Dermis blood vessel endothelial cell (primary cell): ENCODE data around the gene CLGN. TPM values are rescaled to one million over a fixed set of nuclear protein-coding genes. Genes with fewer than 3 reads are reported as not detected.

Source experiments
- DNase-seq: peaks from one replicate; pipeline ENCODE4 v3.0.0; 2010
- total RNA-seq: library from RNA; depleted of rRNA; stranded (reverse); fragments of >200 nt; gene quantifications from 2 replicates; pipeline ENCODE4 v1.2.3, GENCODE V29; 2014

Gene CLGN
- total RNA-seq, 1 donor from 2014 or later = 0.34 TPM

DNA sequence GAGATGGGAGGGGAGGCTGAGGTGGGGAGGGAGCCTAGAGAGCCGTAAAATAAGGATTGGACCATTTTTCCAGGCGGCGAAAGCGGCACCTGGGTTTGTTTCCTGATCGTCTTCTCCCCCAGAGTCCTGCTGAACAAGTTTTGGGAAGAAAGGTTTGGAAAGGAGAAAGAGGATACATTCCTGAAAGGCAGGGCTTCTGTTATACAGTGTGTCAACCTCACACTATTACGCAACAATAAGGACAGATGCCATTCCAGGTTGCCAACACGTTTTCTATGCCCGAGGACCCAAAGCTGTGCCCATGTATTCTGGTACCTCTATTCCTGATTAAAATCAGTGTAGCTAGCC, 53.3 kb downstream of the CLGN start:
- no peak for DNase-seq

DNA sequence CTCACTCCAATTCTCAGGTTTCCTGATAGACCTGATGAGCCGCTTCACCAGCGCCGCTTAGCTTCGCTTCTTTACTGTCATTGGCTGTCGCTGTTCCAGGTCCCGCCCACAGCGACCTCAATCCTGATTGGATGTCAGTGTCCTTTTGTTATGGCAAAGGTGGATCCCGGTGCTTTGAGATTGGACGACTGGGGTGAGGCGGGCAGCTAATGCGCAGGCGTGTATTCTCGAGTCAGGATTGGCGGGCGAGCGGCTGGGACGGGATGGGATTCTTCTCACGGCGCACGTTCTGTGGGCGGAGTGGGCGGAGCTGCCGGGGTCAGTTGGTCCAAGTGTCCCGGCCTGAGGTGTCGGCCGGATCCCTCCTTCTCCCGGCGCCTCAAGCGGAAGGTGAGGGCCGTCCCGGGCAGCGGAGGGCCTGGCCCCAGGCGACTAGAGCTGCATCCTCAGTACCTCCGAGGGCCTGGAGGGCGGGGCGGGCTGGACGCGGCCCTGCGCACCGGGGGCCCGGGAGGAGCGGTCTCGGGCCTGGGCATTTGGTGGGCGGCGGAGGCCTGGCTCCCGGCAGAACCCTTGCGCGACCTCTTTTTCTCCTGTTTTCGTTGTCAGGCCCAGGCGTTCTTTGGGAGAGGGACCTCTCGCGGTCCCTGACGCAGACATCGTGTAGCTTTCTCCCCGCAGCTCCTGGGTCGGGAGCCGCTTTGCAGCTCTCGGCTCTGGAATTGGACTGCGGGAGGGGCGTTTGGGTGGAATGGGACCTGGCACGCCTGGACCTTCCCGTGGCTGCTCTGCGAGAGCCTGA, 53.9 kb downstream of the CLGN start, which contains the start of gene SCOC:
Gene SCOC (plus strand): TSS at position 319 of the 802 bp plus-strand sequence. CDS start 5,525 bp downstream, outside the sequence.
- peak; percentile 100 for DNase-seq

DNA sequence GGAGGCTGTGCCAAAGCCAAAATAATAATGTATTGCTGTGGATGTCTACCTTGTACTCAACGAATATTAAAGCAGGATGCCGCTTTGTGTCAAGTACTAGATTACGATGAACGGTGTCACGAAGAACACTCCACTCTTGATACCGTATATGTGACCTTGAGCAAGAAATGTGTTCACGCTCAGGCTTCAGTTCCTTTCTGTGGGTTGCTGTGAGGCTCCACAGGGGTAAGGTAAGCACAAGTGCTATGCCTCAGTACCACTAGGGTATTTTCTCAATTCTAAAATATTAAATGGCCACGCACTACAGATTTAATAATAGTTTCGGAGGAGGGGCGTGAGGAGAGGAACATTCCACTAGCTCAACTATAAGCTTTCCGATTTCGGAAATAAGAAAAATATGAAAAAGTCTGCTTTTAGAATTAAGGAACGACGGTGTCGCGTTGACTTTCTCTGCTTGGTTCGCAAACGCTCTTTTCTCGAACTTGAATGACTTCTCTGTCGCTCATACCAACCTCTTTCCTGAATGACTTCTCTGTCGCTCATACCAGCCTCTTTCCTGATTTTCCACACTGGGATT, 54.6 kb downstream of the CLGN start:
- DNase-seq = peak; percentile 44

DNA sequence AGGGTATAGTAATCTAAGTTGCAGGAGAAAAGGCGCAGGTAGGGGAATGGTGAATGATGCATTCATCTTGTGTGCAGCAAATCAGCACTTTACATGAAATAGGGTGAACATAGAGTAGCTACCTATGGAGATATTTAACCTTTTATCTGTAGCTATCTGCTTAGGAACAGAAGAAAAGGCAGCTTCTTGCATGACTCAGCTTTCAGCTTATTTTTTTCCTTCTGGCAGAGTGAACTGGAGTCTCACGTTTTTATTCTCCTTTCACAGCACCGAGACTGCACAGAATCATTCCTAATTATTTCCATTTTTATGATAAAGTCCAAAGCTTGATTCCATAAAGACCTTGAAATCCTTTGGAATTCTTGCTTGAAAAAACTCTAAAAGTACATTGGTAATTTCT, 58.8 kb downstream of the CLGN start:
- DNase-seq = no peak

DNA sequence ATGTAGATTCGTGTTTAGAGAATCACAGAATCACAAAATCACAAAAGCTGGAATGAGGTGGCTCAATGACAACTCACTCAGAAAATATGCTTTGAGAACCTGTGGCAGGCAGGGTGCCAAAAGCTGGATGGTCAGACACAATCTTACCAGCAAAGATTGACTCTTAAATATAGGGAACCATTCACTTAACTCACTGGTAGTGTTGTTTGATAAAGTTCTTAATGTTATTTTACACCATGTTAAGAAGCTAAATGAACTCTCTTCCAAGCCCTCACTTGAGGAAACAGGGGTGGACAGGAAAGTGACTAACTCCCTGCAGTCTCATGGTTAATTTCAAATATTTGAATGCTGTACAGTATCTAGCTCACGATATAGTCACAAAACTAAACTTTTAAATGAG, 59.7 kb downstream of the CLGN start:
- peak; percentile 61 for DNase-seq

DNA sequence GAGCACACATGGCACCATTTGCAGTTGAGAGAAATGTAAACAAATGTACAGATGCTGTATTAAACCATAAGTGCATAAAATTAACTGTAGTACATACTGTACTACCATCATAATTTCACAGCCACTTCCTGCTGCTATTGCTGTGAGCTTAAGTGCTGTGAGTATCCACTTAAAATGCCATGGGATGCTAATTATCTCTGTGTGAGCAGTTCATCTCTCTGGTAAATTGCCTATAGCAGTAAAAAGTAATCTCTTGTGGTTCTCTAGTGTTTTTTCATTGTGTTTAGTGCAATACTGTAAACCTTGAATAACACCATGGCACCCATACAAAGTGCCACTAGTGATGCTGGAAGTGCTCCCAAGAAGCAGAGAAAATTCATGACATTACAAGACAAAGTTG, 63.9 kb downstream of the CLGN start:
- no peak for DNase-seq

DNA sequence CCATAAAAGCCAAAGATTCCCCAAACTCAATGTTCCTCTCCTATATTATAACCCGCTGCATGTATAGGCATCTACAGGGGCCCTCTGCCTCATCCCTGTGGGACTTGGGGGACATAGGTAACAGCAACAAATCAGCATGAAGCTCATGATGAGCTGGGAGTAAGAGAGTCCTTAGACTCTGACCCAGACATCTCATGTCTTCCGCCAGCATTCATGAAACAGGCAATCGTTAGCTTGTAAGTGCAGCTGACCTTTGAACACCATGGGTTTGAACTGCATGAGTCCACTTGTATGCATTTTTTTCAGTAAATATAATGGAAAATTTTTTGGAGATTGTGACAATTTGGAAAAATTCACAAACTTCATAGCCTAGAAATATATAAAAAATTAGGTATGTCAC, 64.4 kb downstream of the CLGN start:
- no peak for DNase-seq

DNA sequence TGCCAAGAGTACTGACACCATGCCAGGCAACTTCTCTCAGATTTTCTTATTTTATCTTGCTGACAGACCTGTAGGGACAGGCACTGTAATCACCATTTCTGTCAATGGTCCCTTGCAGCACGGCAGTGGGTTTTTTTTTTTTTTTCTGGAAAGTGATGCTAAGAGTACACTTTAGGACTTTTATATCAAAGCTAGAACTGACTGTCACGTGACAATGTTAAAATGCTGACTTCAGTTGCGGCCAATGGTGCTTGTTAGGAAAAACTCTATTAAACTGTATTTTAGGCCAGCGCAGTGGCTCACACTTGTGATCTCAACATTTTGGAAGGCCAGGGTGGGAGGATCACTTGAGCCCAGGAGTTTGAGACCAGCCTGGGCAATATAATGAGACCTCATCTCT, 66.3 kb downstream of the CLGN start:
- DNase-seq = no peak

DNA sequence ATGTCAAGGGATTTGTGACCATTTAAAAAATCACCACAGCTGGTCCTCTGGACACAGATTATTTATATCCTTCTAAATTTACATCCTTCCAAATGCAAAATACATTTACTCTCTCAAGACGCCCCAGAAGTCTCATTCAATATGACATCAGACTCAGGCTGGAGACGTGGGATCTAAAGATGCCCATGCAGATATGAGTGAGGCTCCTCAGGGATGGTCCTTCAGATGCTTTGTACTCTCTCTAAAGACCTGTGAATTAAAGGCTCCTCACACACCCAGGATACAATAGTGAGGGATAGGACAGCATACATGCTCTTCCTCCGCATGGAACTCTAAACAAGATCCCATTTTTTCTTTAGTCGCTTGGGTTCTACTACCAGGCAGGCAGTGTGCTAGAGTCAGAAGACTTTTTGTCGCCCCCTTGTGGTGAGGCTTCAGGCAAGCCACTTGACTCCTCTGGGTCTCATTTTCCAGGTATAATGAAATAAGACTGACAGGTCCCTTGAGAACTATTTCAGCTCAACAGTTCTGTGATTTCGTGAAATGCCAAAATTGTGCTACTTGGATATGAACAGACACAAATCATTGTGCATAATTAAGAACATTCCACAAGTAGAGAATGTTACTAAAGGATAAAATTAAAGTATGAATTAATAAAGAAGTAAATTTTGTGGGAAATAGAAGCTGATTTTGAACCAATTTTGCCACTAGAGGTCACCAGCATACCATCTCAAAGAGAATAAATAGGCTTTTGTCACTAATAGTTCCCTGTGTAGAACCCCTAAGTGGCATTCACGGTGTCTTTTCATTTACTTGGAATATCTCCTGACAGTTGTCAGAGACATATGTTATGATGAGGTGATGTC, 67.7 kb downstream of the CLGN start:
- DNase-seq = peak; percentile 94

DNA sequence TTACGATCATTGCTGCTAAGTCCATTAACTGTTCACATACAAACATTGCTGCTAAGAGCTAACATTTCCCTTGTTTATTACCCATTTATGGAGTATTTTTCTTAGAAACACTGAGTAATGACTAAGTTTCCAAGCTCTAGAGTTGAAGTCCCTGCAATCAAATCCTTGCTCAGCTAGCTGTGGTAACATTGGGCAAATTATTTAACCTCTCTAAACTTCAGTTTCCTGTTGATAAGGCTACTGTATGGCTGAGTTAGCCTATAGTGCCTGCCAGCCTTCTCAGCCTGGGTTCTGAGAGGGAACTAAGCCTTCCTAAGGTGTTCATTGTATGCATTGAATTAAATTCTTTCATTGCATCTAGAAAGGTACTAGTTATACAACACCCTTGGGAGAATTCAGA, 69.2 kb downstream of the CLGN start:
- peak; percentile 54 for DNase-seq

DNA sequence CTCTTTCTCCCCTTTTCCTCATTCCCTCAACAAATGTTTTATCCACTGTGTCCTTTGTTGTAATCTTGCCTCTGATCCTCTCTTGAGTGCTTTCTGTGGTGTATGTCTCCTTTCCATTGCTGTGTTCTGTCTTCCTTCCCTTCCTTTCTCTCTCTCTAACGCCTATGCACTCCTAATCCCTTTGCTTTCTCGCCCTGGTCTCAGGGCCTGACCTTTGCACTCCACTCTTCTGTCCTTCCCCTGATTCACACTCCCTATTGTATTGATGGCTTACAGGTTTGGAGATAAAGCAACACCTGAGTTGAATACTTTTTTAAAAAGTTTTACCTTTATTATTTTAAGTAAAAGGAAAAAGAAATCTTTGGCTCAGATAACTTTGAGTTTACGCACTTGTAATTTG, 69.6 kb downstream of the CLGN start:
- no peak for DNase-seq

DNA sequence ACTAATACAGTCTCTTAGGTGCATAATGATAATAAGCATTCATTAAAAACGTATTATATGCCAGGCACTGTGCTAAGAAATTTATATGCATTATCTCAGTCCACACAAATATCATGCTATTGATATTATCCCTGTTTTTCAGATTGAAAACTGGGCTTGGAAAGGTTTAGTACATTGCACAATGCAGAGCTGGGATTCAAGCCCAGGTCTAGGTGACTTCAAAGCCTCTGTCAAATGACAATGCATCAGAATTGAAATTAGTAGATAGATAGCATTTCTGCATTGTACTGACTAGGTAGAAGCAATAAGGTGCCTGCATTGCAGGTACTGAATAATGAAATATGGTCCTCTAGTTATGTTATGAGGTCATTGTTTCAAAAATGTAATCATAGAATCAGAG, 72.2 kb downstream of the CLGN start:
- DNase-seq = no peak

DNA sequence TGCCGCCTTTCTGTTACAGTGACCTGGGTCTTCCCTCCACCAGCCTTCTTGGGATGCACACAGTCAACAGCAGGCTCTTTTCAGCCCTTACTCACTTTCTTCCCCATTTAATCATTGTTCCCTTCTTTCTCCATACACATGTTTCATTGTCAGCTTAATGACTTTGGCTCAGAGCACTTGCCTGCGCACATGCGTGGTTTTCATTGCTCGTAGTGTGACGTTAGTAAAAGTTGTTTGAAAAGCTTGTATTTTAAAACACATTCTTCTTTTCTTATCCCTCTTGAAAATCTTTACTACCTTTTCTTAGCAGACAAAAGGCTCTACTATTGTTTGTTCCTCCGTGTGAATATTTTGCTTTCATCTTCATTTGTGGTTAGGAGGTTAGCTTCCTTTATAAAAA, 73.7 kb downstream of the CLGN start:
- no peak for DNase-seq

DNA sequence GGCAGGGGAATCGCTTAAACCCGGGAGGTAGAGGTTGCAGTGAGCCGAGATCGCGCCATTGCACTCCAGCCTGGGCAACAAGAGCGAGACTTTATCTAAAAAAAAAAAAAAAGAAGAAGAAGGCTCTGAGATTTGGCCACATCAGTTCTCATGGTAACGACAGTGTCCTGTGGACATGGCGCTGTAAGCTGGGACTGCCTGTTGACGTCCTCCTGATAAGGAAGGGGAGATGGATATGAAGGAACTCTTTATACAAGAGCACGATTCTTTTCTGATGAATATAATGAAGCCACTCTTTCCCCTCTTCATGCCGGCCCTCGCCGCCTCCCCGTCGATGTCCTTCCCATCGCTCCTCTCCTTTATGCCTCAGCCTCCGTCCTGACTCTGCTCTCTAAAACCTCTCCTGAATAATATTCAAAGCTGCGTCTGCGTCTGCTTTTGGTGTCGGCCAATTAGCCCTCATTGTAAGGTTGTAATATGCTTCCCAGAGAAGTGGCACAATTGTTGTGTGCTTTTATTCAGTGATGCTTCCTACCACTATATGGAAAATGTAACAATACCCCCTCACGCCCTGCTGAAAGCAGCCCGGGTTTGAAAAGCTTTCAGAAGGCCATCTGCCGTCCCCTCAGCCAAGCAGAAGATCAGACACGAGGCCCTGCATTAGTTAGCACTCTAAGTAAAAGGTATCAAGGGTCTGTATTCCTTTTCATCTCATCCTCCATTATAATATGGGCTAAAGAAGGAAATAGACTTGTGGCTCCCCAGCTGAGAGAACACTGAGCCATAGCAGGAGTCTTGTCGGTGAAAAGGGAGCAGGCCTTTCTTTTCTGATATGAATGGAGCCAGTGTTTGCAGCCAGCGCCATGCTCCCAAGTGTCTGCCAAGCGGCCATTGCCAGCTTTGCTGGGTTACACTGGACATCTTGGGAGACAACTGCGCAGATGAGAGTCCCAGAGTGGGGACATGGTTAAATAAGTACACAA, 76.1 kb downstream of the CLGN start:
- DNase-seq = no peak

DNA sequence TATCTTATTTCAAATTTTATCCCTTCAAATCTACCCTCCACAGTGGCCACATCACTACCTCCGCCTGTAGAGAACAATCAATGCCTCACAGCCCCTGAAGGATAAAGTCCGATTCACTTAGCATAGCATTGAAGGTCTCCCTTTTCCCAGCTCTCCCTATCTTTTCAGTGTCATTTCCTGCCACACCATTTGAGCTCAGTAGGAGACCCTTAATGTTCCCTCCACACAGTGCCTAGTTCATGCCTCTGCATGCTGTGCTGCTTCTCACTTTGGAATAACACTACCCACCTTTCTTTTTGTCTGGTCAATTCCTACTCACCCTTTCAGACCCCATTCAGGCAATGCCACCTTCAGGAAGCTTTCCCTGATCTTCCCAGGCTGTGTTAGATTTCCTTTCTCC, 77.6 kb downstream of the CLGN start:
- no peak for DNase-seq

DNA sequence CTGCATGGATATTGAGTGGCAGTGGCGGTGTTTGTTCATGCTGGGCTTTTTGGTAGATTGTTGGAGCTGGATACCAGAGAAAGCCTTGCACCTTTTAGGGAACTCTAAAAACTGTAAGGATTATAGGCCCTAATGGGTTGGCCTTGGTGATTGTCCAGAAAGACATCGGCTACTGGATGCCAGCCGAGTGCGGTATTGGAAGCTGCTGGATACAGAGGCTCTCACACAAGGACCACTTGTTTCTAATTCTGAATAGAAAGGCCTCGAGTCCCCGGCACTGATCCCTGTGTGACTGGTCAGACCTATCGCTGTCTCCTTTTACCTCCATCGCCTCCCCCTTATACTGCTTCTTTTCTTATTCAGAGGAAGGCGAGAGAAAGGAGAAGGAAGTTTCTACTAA, 81.3 kb downstream of the CLGN start:
- DNase-seq = no peak

DNA sequence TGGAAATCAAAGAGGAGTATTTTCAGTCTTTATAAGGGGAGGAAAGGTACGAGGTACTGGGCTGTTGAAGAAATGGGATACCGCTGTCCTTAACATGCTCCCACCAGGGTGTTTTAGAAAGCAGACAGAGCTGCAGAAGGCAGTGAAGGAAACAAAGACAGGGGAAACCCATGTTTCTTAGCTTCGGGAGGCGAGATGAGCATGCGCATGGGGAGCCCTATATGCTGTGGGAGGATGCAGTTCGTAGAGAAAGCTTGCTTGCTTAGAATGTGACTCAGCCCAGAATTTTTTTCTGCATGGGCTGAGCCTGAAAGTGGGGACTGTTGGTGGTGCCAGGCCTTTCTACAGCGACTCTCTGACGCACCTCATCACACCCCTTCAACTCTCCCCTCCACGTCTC, 82.8 kb downstream of the CLGN start:
- no peak for DNase-seq

DNA sequence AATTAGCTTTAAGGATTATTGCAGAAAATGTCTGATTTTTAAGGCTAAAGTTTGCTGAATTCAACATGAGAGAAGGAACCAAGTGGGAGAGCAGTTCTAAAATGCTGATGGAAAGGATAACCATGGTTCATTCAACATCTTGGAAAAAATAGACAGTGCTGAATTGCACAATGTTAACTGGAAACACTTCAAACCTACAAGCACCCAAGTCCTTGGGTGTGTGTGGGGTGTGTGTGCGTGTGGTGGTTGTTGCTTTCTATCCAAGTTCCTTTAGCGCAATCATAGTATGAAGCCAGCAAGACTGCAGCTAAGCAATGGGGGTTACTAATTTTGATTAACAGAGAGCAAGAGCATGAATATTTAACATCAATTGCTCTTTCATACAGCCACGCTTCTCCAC, 83.3 kb downstream of the CLGN start:
- DNase-seq = no peak

DNA sequence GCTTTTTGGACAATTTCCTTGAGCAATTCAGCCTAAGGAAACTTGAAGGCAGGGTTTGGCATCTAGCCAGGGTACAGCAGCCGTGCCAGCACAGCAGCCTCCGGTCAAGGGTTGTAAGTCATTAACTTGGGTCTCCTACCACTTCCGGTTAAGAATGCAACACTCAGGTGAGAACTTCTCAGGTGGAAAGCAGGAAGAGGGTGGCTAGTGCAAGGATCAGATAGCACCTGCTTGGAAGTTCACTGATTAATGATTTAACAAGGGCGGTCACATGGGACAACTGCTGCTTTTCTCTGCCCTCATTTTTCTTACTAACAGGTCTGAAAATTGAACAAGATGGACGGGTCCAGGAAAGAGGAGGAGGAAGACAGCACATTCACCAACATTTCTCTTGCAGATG, 84.1 kb downstream of the CLGN start:
- DNase-seq = peak; percentile 68

DNA sequence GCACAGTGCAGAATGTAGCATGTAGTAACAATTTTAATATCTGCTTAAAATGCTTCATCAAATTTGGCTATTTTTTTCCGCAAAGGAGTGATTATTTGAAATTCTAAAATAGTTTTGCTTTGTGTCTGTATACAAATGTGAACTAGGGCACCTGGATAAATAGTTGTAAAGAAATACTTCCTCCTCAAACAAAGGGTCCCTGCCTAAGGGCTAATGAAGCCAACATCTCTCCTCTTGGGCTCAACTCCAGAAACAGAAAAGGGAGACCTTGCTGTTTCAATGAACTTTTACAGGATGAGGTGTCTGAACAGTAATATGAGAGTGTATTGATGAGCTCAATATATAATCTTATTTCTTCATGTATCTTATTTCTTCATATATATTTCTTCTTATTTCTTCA, 84.8 kb downstream of the CLGN start:
- DNase-seq = no peak
